ENCODE measurements around the gene ZNHIT1. TPM values are rescaled to one million over a fixed set of nuclear protein-coding genes. Genes with fewer than 3 reads are reported as not detected.

The ZNHIT1 gene
- total and polyA plus RNA-seq, 2 donors (not counting 3 experiments of a cell fraction or from before 2014, with no cell fraction given) = 74.1 to 89.9 TPM

GRCh38 chr7:101189109-101189508 is 28.9 kb upstream of the ZNHIT1 start:
- no peak overlapping the region for H3K4me3 ChIP-seq (replicated peaks in 1 of 3; ENCODE audit: insufficient read depth in 1 of 3, low read depth in 1 of 3, low read length in 3 of 3)
- no peaks in the 10 kb centered on the region for H3K9me3 ChIP-seq (replicated peaks; ENCODE audit: control insufficient read depth, insufficient read depth, low read length)
- H3K9me1 ChIP-seq (replicated peaks; ENCODE audit: control insufficient read depth, extremely low read depth, insufficient read depth, low read length) = no peaks in the 10 kb centered on the region
- H3K79me2 ChIP-seq (ENCODE audit: control insufficient read depth, insufficient read depth, low read length) = no peaks in the 10 kb centered on the region
- CTCF ChIA-PET = no interaction called here
- no peak overlapping the region for H2AFZ ChIP-seq (ENCODE audit: low read depth, low read length)
- no peak overlapping the region for H3K4me2 ChIP-seq (ENCODE audit: insufficient read depth, low read length)
- BruUV-seq (replicated peaks) = no TSS peak
- no peak for DNase-seq (ENCODE audit: low read depth, low spot score)
- FAIRE-seq = no peak
- no peaks in the 10 kb centered on the region for H3K4me1 ChIP-seq (ENCODE audit: control insufficient read depth, extremely low read depth, insufficient read depth, low read length)
- POLR2A ChIA-PET = no interaction called here
- dilution Hi-C loops (cut with MboI; ENCODE audit: extremely low pct_ligation_motif_present, low sequenced_read_pairs) = no loop called here
- H3K27me3 ChIP-seq (ENCODE audit: control insufficient read depth in 2 of 2, insufficient read depth in 2 of 2, low read length in 2 of 2) = no peaks in the 10 kb centered on the region
- no peaks in the 10 kb centered on the region for H3K36me3 ChIP-seq (ENCODE audit: control insufficient read depth in 2 of 2, extremely low read depth in 1 of 2, insufficient read depth in 2 of 2, low read length in 2 of 2)
- no peak overlapping the region for H3K27ac ChIP-seq (ENCODE audit: insufficient read depth, low read depth, low read length)
- no peak overlapping the region for H3K9ac ChIP-seq (replicated peaks; ENCODE audit: extremely low read depth, insufficient read depth, low read length)
- no peaks in the 10 kb centered on the region for H4K20me1 ChIP-seq (replicated peaks; ENCODE audit: control insufficient read depth, extremely low read depth, insufficient read depth, low read length)
- TF ChIP-seq GATA2 (IDR thresholded peaks at IDR 0.05; ENCODE audit: insufficient read depth, insufficient read length, low read depth, low read length) (no peak), CTCF (IDR thresholded peaks at IDR 0.05; ENCODE audit: extremely low read depth in 1 of 2, insufficient read depth in 1 of 2, low read depth in 1 of 2, low read length in 2 of 2) (no peak), EZH2 (IDR thresholded peaks at IDR 0.05; ENCODE audit: borderline replicate concordance, low read depth, low read length, severe bottlenecking) (no peak), MAX (IDR thresholded peaks at IDR 0.05; ENCODE audit: insufficient read depth, insufficient read length) (no peak), MYC (IDR thresholded peaks at IDR 0.05; ENCODE audit: low read depth, low read length) (no peak), FOS (IDR thresholded peaks at IDR 0.05; ENCODE audit: borderline replicate concordance, insufficient read depth, low read length) (no peak), JUN (IDR thresholded peaks at IDR 0.05; ENCODE audit: borderline replicate concordance, insufficient read depth, insufficient read length, low read depth) (no peak), POLR2A (IDR thresholded peaks at IDR 0.05; ENCODE audit: low read depth, low read length) (no peak), POLR2AphosphoS5 (IDR thresholded peaks at IDR 0.05; ENCODE audit: insufficient read depth, low read depth, low read length) (no peak)
- intact Hi-C loops (cut with micrococcal nuclease) = no loop called here
